Nephron progenitor cell (in vitro differentiated cells): Measurements from ENCODE around the gene DIP2C.
"Not testable (repeated sequence)": the region's sequence is repeated elsewhere in the genome, so short reads cannot be mapped to it uniquely, and the experiment has no call there.

Experiments
- DNase-seq: peaks from one replicate; pipeline ENCODE4 v3.0.0; 2021
- H3K27ac Mint-ChIP-seq: 2 replicates; pipeline ENCODE4 v1.8.0; 2021; ENCODE audit warnings: mild to moderate bottlenecking, moderate library complexity, mixed read lengths
- H3K27me3 Mint-ChIP-seq: 2 replicates; pipeline ENCODE4 v1.8.0; 2021; ENCODE audit warnings: mild to moderate bottlenecking, low read depth, mixed read lengths; ENCODE audit not compliant: poor library complexity
- H3K36me3 Mint-ChIP-seq: 2 replicates; pipeline ENCODE4 v1.8.0; 2021; ENCODE audit warnings: low read depth, mixed read lengths
- H3K4me1 Mint-ChIP-seq: 2 replicates; pipeline ENCODE4 v1.8.0; 2021; ENCODE audit warnings: mixed read lengths
- H3K4me3 Mint-ChIP-seq: 2 replicates; pipeline ENCODE4 v1.8.0; 2021; ENCODE audit warnings: mild to moderate bottlenecking, moderate library complexity, mixed read lengths
- H3K9me3 Mint-ChIP-seq: 2 replicates; pipeline ENCODE4 v1.8.0; 2021; ENCODE audit warnings: mild to moderate bottlenecking, moderate library complexity, mixed read lengths
- TF ChIP-seq, protein P1 (sequence below): fragments of 200-600 bp; sonication (generic); IDR thresholded peaks from 2 replicates; pipeline ENCODE4 v1.5.0; 2021; ENCODE audit warnings: antibody characterized with exemption

The DIP2C gene

DNA sequence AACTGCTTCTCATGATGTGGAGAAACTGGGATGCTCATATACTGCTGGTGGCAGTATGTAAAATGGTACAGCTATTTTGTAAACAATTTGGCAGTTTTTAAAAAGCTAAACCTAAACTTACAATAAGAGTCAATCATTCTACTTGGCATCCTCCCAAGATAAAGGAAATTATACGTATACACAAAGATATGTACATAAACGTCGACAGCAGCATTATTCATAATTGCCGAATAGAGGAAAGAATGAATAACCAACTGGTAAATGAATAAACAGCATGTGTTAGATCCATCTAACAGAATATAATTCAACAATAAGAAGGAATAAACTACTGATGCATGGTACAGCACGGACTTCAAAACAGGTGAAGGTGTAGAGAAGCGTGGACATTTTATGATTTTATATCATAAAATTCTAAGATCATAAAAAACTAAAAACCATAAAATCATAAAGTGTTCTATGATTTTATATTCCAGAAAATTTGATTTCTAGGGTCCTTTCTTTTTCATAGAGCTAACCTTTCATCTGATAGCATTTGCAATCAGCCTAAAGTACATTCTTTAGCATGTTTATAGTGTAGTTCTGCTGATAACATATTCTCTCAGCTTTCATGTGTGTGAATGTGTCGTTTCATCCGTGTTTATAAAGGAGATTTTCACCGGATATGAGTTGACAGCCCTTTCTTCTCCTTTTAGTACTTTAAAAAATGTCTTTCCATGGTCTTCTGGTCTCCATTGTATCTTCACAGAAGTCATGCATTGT is 261.5 kb downstream of the DIP2C start:
- Mint-ChIP-seq H3K4me3 (no peak overlapping the region), H3K9me3 (peaks cover 20% of the 10 kb centered on the region), H3K27me3 (no peaks in the 10 kb centered on the region), H3K36me3 (peaks cover 47% of the 10 kb centered on the region), H3K4me1 (no peaks in the 10 kb centered on the region), H3K27ac (no peak overlapping the region)
- TF ChIP-seq, protein P1, sequence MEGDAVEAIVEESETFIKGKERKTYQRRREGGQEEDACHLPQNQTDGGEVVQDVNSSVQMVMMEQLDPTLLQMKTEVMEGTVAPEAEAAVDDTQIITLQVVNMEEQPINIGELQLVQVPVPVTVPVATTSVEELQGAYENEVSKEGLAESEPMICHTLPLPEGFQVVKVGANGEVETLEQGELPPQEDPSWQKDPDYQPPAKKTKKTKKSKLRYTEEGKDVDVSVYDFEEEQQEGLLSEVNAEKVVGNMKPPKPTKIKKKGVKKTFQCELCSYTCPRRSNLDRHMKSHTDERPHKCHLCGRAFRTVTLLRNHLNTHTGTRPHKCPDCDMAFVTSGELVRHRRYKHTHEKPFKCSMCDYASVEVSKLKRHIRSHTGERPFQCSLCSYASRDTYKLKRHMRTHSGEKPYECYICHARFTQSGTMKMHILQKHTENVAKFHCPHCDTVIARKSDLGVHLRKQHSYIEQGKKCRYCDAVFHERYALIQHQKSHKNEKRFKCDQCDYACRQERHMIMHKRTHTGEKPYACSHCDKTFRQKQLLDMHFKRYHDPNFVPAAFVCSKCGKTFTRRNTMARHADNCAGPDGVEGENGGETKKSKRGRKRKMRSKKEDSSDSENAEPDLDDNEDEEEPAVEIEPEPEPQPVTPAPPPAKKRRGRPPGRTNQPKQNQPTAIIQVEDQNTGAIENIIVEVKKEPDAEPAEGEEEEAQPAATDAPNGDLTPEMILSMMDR = no peak
- DNase-seq = no peak

DNA sequence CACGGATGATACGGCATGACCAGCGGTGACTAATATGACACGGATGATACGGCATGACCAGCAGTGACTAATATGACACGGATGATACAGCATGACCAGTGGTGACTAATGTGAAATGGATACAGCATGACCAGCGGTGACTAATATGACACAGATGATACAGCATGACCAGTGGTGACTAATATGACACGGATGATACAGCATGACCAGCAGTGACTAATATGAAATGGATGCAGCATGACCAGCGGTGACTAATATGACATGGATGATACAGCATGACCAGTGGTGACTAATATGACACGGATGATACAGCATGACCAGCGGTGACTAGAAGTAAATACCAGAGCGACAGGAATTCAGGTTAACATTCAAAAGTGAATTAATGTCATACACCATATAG is 264.1 kb downstream of the DIP2C start:
- H3K4me1 Mint-ChIP-seq, DNase-seq, H3K27ac Mint-ChIP-seq, H3K4me3 Mint-ChIP-seq, H3K9me3 Mint-ChIP-seq, H3K27me3 Mint-ChIP-seq: not testable (repeated sequence)
- H3K36me3 Mint-ChIP-seq = peaks cover 33% of the 10 kb centered on the region

DNA sequence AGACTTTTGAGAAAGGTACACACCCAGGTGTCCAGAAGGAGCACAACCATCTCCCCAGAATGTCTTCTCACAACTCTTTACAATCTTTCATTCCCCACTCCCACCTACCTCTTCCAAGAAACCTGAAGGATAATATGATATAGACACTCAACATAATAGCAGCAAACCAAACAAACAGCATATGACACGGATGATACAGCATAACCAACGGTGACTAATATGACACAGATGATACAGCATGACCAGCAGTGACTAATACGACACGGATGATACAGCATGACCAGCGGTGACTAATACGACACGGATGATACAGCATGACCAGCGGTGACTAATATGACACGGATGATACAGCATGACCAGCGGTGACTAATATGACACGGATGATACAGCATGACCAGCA is 264.7 kb downstream of the DIP2C start:
- not testable (repeated sequence) for H3K4me1 Mint-ChIP-seq, H3K4me3 Mint-ChIP-seq, DNase-seq, H3K9me3 Mint-ChIP-seq, H3K27me3 Mint-ChIP-seq
- Mint-ChIP-seq H3K36me3 (peaks cover 38% of the 10 kb centered on the region), H3K27ac (peak overlapping the region; percentile 14)

DNA sequence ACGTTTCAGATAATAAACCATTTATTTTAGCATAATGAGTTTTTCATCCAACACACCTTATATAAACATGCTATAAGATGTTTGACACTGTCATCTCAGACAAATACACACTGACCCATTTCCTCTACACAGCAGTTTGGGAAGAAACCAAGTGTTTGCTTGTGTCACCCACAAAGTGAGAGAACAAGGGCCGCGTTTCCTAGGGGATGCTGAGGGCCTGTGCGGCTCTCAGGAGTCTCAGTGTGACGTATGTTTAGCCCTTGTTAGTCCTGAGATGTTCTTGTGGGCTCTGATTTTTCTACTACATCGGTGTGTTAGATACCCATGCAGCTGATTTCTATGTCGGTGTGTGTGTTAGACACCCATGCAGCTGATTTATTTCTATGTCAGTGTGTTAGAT is 266.3 kb downstream of the DIP2C start:
- H3K4me1 Mint-ChIP-seq = peaks cover 6% of the 10 kb centered on the region

DNA sequence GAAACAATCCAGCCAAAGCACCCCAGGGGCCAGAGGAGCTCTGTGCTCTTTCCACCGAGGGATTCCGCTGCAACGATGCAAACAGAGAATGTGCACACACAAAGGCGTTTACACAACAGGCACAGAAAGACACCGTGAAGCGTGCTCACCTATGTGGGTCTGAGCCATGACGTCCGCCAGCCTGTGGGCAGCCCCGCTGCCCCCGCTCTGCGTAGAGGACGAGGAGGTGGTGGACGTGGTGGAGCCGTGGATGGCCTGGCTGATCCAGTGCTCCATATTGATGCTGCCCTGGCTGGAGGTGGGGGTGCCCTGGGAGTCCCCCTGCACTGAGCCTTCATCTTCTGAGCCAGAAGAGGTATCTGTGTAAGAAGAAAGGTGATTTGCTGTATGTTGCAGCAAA is 266.8 kb downstream of the DIP2C start:
- Mint-ChIP-seq H3K4me3 (no peak overlapping the region), H3K27me3 (no peaks in the 10 kb centered on the region), H3K9me3 (no peaks in the 10 kb centered on the region), H3K27ac (peak overlapping the region; percentile 72), H3K36me3 (peaks cover 39% of the 10 kb centered on the region), H3K4me1 (peaks cover 6% of the 10 kb centered on the region)
- no peak for DNase-seq
- TF ChIP-seq, protein P1 = no peak

More for the DNA sequence above, 266.3 kb downstream of the DIP2C start:
- peaks cover 40% of the 10 kb centered on the region for H3K36me3 Mint-ChIP-seq
- TF ChIP-seq, protein P1 = no peak
- no peak overlapping the region for H3K4me3 Mint-ChIP-seq
- no peaks in the 10 kb centered on the region for H3K27me3 Mint-ChIP-seq
- no peaks in the 10 kb centered on the region for H3K9me3 Mint-ChIP-seq
- no peak for DNase-seq
- H3K27ac Mint-ChIP-seq = peak overlapping the region; percentile 57

DNA sequence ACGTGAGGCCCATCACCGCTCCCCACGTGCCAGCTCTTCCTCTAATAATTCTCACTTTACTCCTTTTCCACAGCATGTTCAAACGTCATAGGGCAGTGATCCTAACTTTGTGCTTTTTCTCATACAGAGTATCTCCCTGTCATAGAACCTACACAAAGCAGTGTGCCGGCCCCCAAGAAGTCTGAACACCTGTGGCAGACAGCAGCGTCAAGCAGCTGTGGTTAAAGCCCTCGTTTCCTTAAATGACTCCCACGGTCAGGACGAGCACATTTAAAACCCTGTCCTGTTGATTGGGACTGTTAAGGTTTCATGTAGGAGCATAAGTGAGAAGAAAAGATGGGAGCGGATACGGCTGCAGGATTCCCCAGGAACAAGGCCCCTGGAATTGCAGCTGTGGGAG is 267.2 kb downstream of the DIP2C start:
- Mint-ChIP-seq H3K4me1 (peaks cover 6% of the 10 kb centered on the region), H3K36me3 (peaks cover 39% of the 10 kb centered on the region), H3K27ac (peak overlapping the region; percentile 72), H3K9me3 (no peaks in the 10 kb centered on the region), H3K4me3 (no peak overlapping the region), H3K27me3 (no peaks in the 10 kb centered on the region)
- TF ChIP-seq, protein P1 = no peak
- DNase-seq = no peak

DNA sequence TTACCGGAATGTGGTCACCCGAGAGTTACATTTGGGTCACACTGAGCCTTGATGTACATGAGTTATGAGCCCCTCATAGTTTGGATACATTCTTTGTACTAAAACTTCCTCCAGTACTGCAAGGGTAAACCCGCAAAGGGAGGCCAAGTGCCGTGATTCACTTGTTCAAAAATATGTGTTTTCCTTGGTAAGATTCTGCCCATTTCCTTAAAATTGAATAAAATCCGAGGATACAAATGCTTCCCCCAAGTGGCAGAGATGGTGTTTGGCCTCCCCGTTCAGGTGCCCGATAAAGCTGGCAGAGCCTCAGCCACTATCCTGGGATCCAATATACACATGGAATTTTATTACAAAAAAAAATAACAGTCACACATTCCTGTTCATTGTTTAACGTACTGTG is 268.3 kb downstream of the DIP2C start:
- peaks cover 11% of the 10 kb centered on the region for H3K4me1 Mint-ChIP-seq
- H3K27ac Mint-ChIP-seq = no peak overlapping the region
- TF ChIP-seq, protein P1 = no peak
- no peaks in the 10 kb centered on the region for H3K9me3 Mint-ChIP-seq
- peaks cover 44% of the 10 kb centered on the region for H3K36me3 Mint-ChIP-seq
- DNase-seq = no peak
- no peak overlapping the region for H3K4me3 Mint-ChIP-seq
- H3K27me3 Mint-ChIP-seq = no peaks in the 10 kb centered on the region
